HUES6 (cell line): ENCODE measurements around the gene MALT1.
"Not testable (repeated sequence)": the region's sequence is repeated elsewhere in the genome, so short reads cannot be mapped to it uniquely, and the experiment has no call there.

Experiments used
- H3K27ac ChIP-seq: 2 replicates; pipeline ENCODE4 v1.7.0; 2013; ENCODE audit warnings: low read depth, mild to moderate bottlenecking, low read length, inconsistent platforms
- H3K27me3 ChIP-seq: 2 replicates; pipeline ENCODE4 v1.6.1; 2013; ENCODE audit warnings: low read length; ENCODE audit not compliant: control insufficient read depth, insufficient read depth
- H3K36me3 ChIP-seq: 2 replicates; pipeline ENCODE4 v1.6.1; 2013; ENCODE audit warnings: low read length; ENCODE audit not compliant: control insufficient read depth, insufficient read depth
- H3K4me1 ChIP-seq: 2 replicates; pipeline ENCODE4 v1.6.1; 2013; ENCODE audit warnings: low read length; ENCODE audit not compliant: control insufficient read depth, insufficient read depth
- H3K4me3 ChIP-seq: 2 replicates; pipeline ENCODE4 v1.5.1; 2013; ENCODE audit warnings: low read depth, low read length
- H3K9ac ChIP-seq: one replicate; pipeline ENCODE4 v1.6.1; 2013; ENCODE audit warnings: mild to moderate bottlenecking, low read length
- H3K9me3 ChIP-seq: 2 replicates; pipeline ENCODE4 v1.6.1; 2013; ENCODE audit warnings: low read depth, low read length; ENCODE audit not compliant: control insufficient read depth, insufficient read depth

MALT1 gene

DNA sequence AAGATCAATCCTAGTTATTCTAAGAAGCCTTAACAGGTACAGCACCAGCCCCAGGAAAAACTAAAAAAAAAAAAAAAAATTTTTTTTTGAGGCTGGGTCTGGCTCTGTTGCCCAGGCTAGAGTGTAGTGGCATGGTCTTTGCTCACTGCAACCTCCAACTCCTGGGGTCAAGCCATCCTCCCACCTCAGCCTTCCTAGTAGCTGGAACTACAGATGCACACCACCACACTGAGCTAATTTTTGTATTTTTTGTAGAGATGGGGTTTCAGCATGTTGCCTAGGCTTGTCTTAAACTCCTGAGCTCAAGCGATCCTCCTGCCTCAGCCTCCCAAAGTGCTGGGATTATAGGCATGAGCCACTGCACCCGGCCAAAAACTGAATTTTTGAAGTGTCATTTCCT, 32.0 kb upstream of the MALT1 start:
- peak overlapping the region; percentile 87; the same call in 1 of the 2 replicates for H3K27ac ChIP-seq
- peaks cover 6% of the 10 kb centered on the region; the same call in 1 of the 2 replicates for H3K36me3 ChIP-seq
- H3K4me3 ChIP-seq = no peak overlapping the region
- H3K4me1 ChIP-seq = peaks cover 48% of the 10 kb centered on the region
- H3K9ac ChIP-seq = peak overlapping the region; percentile 82
- no peaks in the 10 kb centered on the region for H3K27me3 ChIP-seq
- peaks cover 12% of the 10 kb centered on the region for H3K9me3 ChIP-seq

DNA sequence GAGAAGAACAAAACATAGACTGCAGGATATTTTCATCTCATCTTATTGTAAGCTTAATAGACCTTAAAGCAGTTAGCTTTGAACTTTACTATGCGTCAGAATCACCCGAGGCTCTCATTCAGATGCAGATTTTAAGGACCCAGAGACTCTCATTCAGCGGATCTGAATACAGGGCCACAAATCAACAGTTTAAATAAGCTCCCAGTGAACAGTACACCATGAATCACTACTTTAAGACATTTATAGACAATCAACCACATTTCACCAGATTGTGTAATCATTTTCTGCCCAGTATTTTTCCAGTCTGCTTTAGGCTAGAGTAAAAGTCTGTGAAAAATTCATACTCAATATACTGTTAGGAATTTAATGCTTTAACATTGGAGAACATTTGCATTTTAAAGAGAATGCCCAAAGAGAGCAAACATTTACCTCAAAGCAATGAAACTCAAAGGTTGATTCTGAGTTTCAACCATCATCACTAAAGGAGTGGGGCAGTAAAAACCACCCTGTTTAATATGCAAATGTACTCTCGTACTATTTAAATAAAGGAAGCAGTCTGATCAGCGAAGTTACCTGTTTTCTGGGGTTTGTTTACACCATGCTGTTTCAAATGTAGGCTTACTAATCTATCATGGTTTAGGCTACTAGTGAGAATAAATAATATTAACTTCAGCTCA, 31.4 kb upstream of the MALT1 start:
- peak overlapping the region; percentile 82 for H3K9ac ChIP-seq
- peak overlapping the region; percentile 87 for H3K27ac ChIP-seq
- peaks cover 48% of the 10 kb centered on the region for H3K4me1 ChIP-seq
- H3K36me3 ChIP-seq = peaks cover 6% of the 10 kb centered on the region; the same call in 1 of the 2 replicates
- H3K9me3 ChIP-seq = peaks cover 12% of the 10 kb centered on the region
- H3K27me3 ChIP-seq = no peaks in the 10 kb centered on the region
- H3K4me3 ChIP-seq = peak overlapping the region; percentile 38

- Histone ChIP-seq H3K4me3 (peak overlapping the region; percentile 38), H3K9me3 (peaks cover 14% of the 10 kb centered on the region), H3K36me3 (peaks cover 7% of the 10 kb centered on the region; the same call in 1 of the 2 replicates), H3K9ac (peak overlapping the region; percentile 82), H3K4me1 (peaks cover 50% of the 10 kb centered on the region), H3K27ac (peak overlapping the region; percentile 87; the same call in 1 of the 2 replicates), H3K27me3 (no peaks in the 10 kb centered on the region)
These were observed 30.8 kb upstream of the MALT1 start for GRCh38 chr18:58640428-58640805.

DNA sequence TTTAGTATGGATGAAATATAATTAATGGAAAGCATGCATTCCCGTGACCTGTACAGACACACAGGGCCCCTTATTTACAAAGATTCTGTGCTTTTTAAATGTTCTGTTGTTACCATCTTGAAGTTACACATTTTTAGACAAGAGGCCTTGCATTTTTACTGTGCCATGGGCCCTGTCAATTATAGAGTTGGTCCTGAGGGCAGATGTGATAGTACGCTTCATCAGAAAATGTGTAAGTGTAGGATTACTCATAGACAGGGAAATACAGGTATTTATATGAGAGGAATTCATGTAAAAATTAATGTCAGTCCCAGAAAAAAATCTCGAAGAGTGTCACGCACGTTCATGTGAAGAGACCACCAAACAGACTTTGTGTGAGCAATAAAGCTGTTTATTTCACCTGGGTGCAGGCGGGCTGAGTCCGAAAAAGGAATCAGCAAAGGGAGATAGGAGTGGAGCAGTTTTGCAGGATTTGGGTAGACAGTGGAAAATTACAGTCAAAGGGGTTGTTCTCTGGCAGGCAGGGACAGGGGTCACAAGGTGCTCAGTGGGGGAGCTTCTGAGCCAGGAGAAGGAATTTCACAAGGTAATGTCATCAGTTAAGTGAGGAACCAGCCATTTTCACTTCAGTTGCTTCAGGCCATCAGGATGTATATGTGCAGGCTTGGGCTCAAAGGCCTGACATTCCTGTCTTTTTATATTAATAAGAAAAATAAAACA, 30.2 kb upstream of the MALT1 start:
- H3K4me1 ChIP-seq = peaks cover 51% of the 10 kb centered on the region
- H3K27me3 ChIP-seq = no peaks in the 10 kb centered on the region
- H3K27ac ChIP-seq = peak overlapping the region; percentile 87; the same call in 1 of the 2 replicates
- peak overlapping the region; percentile 82 for H3K9ac ChIP-seq
- peak overlapping the region; percentile 38; the same call in 1 of the 2 replicates for H3K4me3 ChIP-seq
- H3K9me3 ChIP-seq = peaks cover 15% of the 10 kb centered on the region
- H3K36me3 ChIP-seq = peaks cover 8% of the 10 kb centered on the region; the same call in 1 of the 2 replicates

DNA sequence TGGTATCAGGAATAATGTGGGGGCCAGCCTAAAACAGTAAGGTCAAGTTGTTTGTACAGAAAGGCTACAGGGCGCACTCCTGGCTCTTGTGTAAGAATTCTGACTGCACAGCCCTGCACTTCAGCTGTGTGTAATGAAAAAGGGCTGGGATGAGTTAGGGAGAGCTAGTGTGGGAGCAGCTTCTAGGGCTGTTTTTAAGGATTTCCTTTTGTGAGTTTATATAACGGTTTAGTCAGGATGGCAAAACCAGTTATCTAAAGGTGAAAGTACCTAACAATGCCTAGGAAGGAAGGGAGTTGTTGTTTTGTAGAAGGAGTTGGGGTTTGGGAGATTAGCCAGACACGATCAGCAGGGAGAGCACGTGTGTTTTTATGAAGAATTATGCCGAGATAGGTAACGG, 27.7 kb upstream of the MALT1 start:
- not testable (repeated sequence) for H3K27ac ChIP-seq, H3K27me3 ChIP-seq, H3K36me3 ChIP-seq
- H3K9ac ChIP-seq = peak overlapping the region; percentile 82
- peaks cover 50% of the 10 kb centered on the region for H3K4me1 ChIP-seq
- peaks cover 18% of the 10 kb centered on the region for H3K9me3 ChIP-seq
- H3K4me3 ChIP-seq = peak overlapping the region; percentile 21; the same call in 1 of the 2 replicates

- no peaks in the 10 kb centered on the region for H3K27me3 ChIP-seq
- peak overlapping the region; percentile 82 for H3K9ac ChIP-seq
- peaks cover 18% of the 10 kb centered on the region for H3K9me3 ChIP-seq
- H3K4me1 ChIP-seq = peaks cover 32% of the 10 kb centered on the region
- peaks cover 8% of the 10 kb centered on the region; the same call in 1 of the 2 replicates for H3K36me3 ChIP-seq
- H3K27ac ChIP-seq = peak overlapping the region; percentile 90; the same call in 1 of the 2 replicates
- peak overlapping the region; percentile 42; the same call in 1 of the 2 replicates for H3K4me3 ChIP-seq
These were observed 25.9 kb upstream of the MALT1 start for GRCh38 chr18:58645398-58645797.

GRCh38 chr18:58646334-58646862, 24.9 kb upstream of the MALT1 start:
- Histone ChIP-seq H3K27me3 (no peaks in the 10 kb centered on the region), H3K36me3 (peaks cover 8% of the 10 kb centered on the region; the same call in 1 of the 2 replicates), H3K4me1 (peaks cover 22% of the 10 kb centered on the region), H3K4me3 (peak overlapping the region; percentile 42; the same call in 1 of the 2 replicates), H3K9me3 (peaks cover 18% of the 10 kb centered on the region), H3K9ac (peak overlapping the region; percentile 82), H3K27ac (peak overlapping the region; percentile 90; the same call in 1 of the 2 replicates)

DNA sequence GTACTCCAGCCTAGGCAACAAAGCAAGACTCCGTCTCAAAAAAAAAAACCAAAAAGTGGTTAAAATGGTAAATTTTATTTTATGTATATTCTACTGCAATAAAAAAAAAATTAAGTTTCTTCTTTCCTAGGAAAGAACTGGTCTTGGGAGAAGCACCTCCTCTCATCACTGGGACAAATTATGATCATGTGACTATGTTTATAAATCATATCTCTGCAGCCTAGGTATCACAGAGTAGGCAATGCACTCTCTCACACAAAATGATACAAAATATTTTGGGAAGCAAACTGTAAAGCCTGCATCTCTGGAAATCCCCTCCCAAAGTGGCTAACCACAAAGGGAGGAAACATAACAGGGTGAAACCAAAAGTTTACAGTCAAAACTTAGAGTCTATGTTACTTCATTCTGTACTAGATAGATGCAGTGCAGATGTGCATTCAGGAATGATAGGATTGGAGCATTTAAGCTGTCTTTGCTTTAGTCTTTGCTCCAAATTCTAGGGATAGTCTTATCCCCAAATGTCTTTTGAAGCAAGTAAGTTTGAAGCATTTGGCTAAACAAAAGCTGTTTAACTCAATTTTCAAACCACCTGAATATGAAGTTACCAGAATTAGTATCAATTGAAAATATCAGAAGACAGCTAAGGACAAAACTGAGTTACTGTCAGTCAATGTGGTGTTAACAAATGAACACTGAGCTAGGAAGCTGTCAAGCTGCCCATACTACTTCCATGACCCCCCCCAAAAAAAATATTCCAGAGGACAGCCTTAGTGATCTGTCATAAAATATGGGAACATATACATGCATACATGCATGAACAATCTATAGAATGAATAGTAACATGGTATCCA, 21.1 kb upstream of the MALT1 start:
- peaks cover 15% of the 10 kb centered on the region for H3K9me3 ChIP-seq
- 0 out of 2 replicates have a peak, but pooled peaks cover 3% of the 10 kb centered on the region for H3K36me3 ChIP-seq
- no peak overlapping the region for H3K9ac ChIP-seq
- H3K27ac ChIP-seq = no peak overlapping the region
- no peak overlapping the region for H3K4me3 ChIP-seq
- peaks cover 14% of the 10 kb centered on the region; the same call in 1 of the 2 replicates for H3K4me1 ChIP-seq
- H3K27me3 ChIP-seq = no peaks in the 10 kb centered on the region

- not testable (repeated sequence) for H3K27me3 ChIP-seq, H3K4me3 ChIP-seq, H3K27ac ChIP-seq, H3K9ac ChIP-seq, H3K36me3 ChIP-seq
- H3K4me1 ChIP-seq = peaks cover 10% of the 10 kb centered on the region; the same call in 1 of the 2 replicates
- H3K9me3 ChIP-seq = peaks cover 15% of the 10 kb centered on the region
These were observed 20.4 kb upstream of the MALT1 start for GRCh38 chr18:58650830-58651229.

DNA sequence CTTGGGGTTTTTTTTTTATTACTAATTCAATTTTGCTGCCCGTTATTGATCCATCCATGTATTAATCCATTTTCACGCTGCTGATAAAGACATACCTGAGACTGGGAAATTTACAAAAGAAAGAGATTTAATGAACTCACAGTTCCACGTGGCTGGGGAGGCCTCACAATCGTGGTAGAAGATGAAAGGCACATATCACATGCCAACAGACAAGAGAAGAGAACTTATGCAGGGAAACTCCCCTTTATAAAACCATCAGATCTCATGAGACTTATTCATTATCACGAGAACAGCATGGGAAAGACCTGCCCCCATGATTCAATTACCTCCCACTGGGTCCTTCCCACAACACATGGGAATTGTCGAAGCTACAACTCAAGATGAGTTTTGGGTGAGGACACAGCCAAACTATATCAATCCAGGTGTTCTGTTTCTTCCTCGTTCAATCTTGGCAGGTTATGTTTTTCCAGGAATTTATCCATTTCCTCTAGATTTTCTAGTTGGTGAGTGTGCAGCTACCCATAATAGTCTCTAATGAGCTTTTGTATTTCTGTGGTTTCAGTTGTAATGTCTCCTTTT, 18.0 kb upstream of the MALT1 start:
- H3K27me3 ChIP-seq, H3K36me3 ChIP-seq, H3K4me1 ChIP-seq, H3K9ac ChIP-seq, H3K27ac ChIP-seq, H3K4me3 ChIP-seq: not testable (repeated sequence)
- H3K9me3 ChIP-seq = peaks cover 16% of the 10 kb centered on the region; the same call in 1 of the 2 replicates
